Prostate gland (tissue), 2 donors: Measurements from ENCODE around the gene PREPL.

ENCODE experiments used
- POLR2A ChIP-seq: fragments of 450-650 bp; IDR thresholded peaks from one replicate; pipeline ENCODE4 v1.6.1; 2016; ENCODE audit warnings: antibody characterized with exemption, mild to moderate bottlenecking
- POLR2AphosphoS5 ChIP-seq: sonication (generic); formaldehyde crosslinking; IDR thresholded peaks from one replicate; pipeline ENCODE4 v1.6.1; 2017; ENCODE audit warnings: antibody characterized with exemption
- TF ChIP-seq, protein P1 (sequence below), 4 experiments: fragments of 200-600 bp in 2 of 4; fragments of 450-650 bp in 2 of 4; sonication (generic) in 2 of 4; IDR thresholded peaks; 1 replicate in 3 of 4; 2 replicates in 1 of 4; pipeline ENCODE4 v1.5.1; 2016 to 2019; ENCODE audit warnings: antibody characterized with exemption in 4 of 4, mild to moderate bottlenecking in 2 of 4, moderate library complexity in 2 of 4

DNA sequence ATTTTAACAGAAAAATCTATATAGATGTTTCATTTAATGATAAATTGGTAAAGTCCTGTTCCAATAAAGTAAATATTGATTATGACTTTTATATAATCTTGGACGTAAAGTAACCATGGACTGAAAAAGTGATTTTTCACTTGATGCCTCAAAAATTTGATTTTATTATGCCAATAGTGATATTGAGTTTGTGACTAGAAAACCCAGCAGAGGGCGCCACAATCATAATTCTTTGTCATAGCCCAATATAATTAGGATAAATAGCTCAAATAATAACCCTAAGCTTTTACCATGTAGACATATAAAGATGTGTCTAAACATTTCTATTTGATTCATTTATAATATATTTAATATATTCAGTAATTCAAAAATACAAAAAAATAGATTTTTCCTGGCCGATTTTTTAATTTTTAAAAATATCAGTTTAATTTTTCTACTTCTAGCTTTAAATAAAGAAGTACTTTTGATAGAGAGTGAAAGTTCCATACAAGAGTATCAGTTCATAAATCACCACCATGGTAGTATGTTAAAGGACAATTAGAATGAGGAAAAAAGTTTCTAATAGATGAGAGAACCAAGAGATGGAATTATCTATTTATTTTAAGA is 31.1 kb upstream of the PREPL start:
- TF ChIP-seq, protein P1, sequence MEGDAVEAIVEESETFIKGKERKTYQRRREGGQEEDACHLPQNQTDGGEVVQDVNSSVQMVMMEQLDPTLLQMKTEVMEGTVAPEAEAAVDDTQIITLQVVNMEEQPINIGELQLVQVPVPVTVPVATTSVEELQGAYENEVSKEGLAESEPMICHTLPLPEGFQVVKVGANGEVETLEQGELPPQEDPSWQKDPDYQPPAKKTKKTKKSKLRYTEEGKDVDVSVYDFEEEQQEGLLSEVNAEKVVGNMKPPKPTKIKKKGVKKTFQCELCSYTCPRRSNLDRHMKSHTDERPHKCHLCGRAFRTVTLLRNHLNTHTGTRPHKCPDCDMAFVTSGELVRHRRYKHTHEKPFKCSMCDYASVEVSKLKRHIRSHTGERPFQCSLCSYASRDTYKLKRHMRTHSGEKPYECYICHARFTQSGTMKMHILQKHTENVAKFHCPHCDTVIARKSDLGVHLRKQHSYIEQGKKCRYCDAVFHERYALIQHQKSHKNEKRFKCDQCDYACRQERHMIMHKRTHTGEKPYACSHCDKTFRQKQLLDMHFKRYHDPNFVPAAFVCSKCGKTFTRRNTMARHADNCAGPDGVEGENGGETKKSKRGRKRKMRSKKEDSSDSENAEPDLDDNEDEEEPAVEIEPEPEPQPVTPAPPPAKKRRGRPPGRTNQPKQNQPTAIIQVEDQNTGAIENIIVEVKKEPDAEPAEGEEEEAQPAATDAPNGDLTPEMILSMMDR (IDR thresholded peaks at IDR 0.05), result peak; percentile 22 to 52 (median 36)
- no peak for TF ChIP-seq POLR2A
- TF ChIP-seq POLR2AphosphoS5, result no peak
